GM19324 (cell line): Measurements from ENCODE around the gene CRIP3.

Source experiments
- ATAC-seq: cut with Tn5 transposase; IDR thresholded peaks from one replicate; pipeline ENCODE4 v1.9.1; 2021; ENCODE audit warnings: mild to moderate bottlenecking, moderate library complexity; ENCODE audit not compliant: unreplicated experiment, low FRiP score

CRIP3 gene

DNA sequence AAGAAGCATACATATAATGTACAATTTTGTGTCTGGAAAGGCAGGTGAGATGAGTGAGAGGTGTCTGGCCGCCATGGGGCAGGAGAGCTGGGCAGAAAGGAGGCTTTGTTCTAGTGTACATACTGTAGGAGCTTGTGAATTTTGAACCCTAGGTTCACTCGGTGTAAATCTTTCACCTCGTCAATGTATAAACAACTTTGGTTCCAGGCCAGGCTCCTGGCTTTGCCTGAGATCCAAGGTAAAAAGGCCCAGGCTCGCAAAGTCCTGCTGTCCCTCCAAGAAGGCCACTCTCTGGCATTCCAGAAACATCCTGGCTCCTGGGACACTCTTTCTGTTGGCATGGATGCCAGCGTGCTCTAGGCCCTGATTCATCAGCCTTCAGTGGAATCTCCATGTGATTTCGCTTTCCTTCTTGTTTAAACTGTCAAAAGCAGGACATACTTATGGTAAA, 17.7 kb downstream of the CRIP3 start:
- no peak for ATAC-seq

DNA sequence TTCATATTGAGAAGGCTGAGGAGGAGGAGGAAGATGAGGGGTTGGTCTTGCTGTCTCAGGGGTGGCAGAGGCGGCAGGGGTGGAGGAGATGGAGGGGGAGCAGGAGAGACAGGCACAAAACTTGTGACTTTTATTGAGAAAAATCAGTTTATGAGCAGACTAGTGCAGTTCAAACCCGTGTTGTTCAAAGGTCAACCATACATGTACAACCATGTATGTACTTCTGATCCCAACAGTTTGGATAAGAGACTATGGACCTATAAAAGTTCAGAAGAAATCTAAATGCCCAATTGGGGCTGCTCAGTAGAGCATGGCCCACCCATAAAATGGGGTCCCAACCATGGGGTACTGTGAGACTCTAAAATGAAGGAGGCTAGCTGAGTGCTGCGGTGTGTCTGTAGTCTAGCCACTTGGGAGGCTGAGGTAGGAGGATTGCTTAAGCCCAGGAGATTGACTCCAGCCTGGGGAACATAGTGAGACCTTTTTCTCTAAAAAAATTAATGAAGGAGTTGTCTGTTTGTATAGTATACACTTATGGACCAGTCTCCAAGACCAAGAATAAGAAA, 18.2 kb downstream of the CRIP3 start:
- no peak for ATAC-seq

DNA sequence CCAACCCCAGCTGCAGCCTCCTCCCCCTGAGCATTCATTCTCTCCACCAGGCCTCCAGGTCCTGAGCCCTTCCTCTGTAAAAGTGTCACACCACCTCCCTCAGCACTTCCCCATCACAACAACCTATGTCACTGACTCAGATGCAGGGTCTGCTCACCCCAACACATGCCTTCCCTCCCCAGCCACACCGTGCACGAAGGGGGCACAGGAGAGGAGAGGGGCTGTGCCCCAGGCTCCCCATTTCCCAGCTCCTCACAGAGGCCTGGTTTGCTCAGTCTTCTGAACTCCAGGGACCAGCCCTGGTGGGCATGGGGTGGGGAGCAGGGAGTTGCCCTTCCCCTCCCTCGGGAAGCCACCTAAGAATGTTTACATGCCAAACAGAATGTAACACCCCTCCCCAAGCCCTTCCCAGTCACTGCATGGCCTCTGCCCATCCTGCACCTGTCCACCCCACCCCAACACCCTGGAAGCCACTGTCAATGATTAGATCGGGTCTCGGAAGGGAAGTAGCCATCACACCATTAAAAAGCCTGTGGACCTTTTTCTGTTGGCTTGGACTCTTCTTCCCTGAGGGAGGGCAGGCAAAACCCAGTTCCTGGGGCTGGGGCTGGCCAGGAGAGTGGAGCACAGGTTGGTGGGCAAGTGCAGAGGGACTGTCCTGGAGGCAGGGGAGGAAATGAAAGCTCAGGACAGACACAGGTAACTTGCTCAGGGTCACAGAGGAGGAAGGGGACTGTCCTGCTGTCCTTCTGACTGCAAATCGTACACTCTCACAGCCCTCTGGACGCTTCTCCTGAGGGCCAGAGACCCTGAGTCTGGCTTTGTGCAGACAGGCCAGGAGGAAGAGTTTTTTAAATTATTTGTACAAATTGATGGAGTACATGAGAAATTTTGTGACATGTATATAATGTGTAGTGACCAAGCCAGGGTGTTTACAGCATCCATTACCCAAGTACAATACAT, 20.6 kb downstream of the CRIP3 start:
- no peak for ATAC-seq

DNA sequence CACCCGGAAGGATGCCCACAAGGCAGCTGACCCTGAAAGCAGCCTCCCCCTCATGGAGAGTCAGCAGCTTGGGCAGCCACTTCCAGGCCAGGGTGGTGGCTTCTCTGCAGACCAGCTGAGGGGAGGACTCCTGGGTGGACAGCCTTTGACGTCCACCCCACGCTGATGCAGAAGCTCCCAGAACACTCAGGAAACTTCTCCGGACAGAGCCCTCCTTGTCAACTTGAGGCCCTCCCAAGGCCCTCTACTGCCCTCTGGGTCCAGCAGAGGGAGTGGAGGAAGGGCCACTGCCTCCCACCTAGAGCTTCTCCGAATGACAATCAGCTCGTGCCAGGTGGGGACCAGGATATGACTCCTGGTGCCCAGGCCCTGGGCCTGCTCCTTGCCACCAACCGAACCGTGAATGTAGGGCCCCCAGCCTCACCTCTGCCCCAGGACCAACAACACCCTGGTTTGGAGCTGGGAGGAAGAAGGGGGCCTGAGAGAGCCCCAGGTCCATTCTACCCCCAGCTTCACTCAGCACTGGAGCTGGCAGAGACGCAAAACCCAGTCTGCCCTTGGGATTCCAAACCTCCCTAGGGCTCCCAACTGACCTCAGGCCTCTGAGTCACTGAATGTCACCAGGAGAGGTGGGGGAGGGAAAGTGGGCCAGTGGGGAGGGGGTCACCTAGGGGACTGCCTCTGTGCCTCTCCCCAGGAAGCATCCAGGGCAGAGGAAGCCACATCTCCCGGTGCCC, 21.5 kb downstream of the CRIP3 start:
- ATAC-seq = no peak

DNA sequence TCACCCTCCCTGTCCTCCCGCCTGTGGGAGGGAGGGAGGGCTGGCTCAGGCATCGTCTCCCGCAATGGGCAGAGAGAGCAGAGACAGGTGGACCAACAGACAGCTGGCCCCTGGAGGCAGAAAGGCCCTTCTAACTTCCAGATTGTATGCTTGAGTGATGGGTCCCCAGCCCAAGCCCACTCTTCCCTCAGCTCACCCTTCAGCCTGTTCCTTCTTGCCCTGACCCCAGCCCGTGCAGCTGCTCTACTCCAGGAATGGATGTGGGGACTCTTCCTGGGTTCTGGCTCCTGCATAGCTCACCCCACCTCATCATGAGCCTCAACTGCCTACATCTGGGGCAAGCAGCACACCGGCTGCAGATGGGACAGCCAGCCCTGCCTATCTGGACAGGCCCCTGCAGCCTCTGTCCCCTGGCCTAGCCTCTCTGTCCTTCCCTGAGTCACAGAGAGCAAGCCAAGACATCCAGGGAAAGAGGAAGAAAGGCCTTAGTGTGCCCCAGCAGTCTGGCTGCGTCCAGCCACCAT, 22.1 kb downstream of the CRIP3 start:
- no peak for ATAC-seq

DNA sequence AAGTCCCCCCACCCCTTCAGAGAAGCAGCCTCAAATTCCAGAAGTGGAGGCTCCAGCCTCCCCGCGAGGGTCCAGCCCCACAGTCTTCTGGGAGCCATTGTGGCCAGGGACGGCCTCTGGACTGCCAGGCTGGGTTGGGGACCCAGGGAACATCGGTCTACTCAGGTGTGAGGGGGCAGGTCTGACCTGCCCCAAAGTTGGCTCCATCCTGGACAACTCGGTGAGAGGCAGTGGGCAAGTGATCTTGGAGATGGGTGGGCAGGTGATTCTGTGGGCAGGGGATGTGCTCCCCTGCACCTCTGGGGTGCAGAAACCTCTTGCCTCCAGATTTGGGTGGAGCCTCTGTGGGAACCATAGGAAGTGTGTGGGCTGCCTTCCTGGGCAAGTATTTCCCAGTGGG, 22.8 kb downstream of the CRIP3 start:
- no peak for ATAC-seq

DNA sequence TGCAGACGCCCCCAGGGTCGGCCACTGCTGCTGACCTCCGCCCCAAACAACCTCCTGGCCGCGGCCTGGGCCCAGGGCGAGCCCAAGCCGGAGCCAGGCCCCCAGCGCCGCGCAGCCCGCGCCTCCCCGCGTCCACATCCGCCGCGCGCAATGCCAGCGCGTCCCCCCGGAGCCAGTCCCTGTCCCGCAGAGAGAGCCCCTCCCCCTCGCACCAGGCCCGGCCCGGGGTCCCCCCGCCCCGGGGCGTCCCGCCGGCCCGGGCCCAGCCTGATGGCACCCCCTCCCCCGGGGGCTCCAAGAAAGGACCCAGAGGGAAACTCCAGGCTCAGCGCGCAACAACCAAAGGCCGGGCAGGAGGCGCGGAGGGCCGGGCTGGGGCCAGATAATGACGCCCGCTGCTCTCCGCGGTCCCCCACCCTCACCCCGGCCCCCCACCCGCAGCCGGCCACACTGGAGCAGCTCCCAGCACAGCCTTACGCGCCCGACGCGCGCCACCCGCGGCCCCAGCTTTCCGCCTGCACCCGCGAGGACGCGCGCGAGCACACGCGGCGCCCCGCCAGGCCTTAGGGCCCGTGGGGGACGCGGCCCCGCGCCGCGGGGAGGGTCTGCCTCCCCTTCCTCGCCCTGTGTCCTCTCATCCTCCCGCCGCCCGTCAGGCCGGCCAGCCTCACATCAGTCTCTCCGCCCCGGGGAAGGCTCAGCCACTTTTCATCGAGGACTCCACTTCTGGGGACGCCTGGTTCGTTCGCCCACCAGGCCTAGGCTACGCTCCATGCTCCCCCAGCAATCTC, 23.4 kb downstream of the CRIP3 start:
- no peak for ATAC-seq

DNA sequence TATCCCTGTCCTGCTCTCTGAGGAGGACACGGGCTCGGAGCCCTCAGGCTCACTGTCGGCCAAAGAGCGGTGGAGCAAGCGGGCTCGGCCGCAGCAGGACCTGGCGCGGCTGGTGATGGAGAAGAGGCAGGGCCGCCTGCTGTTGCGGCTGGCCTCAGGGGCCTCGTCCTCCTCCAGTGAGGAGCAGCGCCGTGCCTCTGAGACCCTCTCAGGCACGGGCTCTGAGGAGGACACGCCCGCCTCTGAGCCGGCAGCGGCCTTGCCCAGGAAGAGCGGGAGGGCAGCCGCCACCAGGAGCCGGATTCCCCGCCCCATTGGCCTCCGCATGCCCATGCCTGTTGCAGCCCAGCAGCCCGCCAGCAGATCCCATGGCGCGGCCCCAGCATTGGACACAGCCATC, 24.7 kb downstream of the CRIP3 start:
- no peak for ATAC-seq

DNA sequence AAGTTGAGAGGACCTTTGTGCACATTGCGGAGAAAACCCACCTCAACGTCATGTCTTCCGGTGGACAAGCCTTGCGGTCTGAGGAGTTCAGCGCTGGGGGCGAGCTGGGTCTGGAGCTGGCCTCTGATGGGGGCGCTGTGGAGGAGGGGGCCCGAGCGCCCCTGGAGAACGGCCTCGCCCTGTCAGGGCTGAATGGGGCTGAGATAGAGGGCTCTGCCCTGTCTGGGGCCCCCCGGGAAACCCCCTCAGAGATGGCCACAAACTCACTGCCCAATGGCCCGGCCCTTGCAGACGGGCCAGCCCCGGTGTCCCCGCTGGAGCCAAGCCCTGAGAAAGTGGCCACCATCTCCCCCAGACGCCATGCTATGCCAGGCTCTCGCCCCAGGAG, 25.1 kb downstream of the CRIP3 start:
- no peak for ATAC-seq

DNA sequence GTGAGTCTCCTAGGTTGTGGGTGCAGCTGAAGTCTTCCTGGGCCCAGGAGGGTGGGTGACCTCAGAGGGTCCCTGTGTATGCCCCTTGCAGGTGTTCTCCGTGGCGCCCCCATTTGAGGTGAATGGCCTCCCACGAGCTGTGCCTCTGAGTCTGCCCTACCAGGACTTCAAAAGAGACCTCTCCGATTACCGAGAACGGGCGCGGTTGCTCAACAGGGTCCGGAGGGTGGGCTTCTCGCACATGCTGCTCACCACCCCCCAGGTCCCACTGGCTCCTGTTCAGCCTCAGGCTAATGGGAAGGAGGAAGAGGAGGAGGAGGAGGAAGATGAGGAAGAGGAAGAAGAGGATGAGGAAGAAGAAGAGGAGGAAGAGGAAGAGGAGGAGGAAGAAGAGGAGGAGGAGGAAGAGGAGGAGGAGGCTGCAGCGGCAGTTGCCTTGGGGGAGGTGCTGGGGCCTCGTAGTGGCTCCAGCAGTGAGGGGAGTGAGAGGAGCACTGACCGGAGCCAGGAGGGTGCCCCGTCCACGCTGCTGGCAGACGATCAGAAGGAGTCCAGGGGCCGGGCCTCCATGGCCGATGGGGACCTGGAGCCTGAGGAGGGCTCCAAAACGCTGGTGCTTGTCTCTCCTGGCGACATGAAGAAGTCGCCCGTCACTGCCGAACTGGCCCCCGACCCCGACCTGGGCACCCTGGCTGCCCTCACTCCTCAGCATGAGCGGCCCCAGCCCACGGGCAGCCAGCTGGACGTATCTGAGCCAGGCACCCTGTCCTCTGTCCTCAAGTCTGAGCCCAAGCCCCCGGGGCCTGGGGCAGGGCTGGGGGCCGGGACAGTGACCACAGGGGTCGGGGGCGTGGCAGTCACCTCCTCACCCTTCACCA, 25.8 kb downstream of the CRIP3 start:
- no peak for ATAC-seq

DNA sequence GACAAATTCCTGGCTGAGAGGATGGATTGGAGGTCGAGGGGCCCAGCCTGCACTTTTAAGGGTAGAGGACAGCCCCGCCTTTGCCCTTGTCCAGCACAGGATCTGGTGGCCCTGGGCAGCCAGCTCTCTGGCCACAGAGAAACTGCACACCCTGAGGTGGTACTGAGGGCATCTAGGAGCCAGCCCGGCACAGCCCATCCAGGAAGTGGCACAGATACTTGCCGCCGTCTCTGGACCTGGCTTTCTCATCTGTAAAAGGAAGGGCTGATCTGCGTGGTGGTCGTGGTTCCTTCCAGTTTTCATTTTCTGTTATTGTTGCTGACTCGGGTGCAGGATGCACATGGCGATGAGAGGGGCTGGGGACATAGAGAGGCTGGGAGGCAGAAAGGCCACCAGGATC, 26.6 kb downstream of the CRIP3 start:
- no peak for ATAC-seq

DNA sequence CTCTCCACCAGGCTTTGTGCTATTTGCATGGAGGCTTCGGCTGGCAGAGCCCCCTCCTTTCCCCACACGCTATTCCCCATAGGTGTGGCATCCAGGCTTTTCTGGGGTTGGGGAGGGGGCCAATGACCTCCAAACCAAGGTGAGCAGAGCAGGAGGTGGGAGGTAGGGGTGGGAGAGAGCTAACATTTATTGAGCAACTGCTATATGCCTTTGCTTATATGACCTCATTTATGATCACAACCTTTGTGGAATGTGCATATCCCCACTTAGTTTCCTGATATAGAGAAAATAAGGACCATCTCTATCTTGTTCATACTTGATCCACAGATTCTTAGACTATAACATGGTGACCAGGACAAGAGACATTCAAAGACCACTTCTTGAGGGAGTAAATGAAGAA, 28.4 kb downstream of the CRIP3 start:
- ATAC-seq = no peak

DNA sequence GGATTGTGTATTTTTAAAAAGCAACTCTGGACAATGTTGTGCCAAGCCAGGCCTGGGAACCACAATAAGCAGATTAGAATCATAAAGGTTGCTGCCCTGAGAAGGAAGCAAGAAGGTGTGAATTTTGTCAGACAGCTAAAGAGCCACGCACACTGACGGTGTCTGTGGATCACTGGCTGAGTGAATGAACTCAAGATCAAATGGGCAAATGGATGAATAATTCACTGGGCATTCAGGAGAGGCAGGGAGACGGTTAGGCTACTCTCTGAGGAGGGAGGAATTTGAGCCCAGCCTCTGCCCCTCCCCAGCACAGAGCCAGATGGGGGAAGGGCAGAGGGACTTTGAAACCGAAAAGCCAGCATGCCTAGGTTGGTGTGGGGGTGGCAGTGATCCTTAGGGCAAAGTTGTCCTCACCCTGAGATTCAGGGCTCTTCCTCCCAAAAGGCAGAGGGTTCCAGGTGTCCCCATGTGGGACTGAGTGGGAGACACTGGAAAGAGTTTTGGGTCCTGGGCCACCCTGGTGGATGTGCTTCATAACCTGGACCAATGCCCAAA, 30.0 kb downstream of the CRIP3 start:
- no peak for ATAC-seq

DNA sequence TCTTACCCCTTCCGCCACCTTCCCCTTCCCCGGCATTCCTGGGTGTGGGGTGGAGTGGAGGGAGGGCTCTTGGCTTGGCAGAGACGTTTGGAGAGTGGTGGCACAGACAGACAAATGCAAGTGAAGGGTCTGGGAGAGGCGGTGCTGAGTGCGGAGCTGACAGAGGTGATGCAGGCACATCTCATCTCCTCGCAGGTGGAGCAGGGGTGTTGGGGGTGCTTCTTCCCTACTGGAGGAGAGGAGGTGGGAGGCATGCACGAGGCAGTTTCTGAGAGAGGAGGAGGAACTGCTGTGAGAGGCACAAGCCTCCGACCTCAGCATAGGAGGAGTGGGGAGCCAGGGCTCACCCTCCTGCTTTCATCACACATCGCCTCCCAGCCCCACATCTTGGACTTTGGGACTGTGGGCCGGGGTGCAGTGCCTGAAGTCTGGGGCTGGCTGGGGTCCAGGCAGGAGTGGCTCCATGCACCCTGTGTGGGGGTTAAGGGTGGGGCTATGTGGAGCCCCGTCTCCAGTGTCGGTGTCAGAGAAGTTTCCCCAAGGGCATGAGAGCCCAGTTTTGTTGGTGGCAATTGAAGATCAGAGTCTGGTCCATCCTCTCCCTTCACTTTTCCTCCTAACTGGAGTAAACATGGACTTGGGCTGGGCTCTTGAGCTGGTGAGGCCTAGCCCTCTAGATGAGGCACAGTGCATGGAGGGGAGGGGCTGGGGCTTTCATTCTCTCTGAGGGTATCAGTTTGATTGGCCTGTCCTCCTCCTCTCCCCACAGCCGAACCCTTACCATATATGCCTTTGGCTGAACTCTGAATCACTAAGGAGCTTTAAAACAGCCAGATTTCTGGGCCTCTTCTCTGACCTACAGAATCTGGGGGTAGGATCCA, 30.7 kb downstream of the CRIP3 start:
- no peak for ATAC-seq

DNA sequence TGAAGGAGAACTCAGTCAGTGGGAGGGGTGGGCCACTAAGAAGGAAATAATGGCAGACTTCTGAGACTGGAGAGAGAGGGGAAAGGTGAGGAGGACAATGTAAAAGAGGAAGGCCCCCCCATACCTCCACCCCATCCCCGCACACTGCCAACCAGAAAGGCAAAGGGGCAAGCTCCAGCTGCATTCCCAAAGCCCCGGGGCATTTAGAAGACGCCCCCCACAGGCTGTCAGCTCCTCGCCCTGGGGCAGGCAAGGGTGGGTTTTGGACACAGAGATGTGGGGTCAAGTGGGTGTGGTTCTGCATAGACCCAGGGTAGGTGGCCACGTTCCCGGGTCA, 31.4 kb downstream of the CRIP3 start:
- no peak for ATAC-seq

DNA sequence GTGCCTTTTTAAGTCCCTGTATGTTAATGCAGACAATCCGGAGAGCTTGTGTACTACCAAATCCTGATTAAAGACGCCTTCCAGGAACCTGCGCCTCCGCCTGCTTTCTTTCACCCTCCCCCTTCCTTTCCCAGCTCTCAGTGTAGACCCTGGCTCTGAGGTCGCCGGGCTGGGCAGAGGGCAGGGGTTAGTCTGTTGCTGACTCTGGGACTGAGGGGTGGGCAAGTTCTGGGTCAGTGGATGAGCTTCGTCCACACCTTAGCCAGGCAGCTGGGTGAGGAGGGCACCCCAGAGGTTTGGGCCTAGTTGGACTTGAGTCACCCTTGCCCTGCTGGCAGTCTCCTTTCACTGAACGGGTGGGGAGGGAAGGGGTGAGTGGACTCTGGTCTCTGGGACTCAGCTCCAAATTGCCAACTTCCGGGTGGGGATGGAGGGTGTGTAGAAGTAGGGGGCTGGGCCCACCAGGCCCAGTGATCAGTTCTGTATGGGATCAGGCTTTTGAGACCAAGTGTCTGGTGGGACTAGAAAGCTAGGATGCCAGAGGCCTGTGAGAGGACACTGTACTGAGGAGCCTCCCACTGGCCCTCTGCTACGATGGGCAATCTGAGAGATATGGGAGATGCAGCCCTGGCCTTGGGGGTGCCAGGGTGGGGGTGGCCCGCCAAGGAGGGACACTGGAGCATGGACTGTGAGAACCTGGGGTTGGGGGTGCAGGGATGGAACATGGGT, 31.9 kb downstream of the CRIP3 start:
- ATAC-seq = no peak

DNA sequence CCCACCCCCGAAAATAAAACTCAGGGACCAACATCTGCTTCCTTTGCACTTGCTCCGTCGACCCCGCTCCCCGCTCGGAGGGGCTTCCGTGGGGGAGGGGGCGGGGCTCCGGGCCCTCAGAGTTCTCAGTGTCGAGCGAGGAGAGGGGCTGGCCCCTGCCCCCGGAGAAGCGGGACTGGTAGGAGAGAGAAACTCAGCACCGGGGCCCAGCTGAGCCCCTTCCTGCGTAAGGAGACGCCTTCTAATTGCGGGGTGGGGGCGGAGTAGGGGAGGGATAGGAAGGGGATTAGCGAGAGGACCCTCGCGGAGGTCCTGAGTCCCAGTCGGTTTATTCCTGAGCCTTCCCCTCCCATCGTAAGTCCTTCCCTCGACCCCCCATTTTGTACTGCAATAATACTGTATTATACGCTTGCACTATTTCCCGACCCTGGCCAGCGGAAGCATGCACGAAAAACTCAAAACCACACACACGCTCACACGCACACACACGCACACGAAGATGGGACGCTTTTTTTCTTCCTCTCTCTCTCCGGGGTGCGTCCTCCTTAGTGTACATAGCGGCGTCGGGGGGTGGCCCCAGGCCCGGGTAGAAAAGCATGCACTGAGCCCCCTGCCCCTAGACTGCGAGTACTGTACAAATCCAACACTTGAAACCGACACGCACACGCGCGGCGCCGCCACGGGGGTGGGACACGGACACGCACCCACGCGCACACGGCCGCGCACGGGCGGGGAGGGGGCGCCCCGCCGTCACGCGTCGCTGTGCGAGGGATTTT, 32.6 kb downstream of the CRIP3 start:
- no peak for ATAC-seq
